Right lobe of liver (tissue), 6 donors: ENCODE measurements around the gene ZNF35. TPM values are rescaled to one million over a fixed set of nuclear protein-coding genes. Genes with fewer than 3 reads are reported as not detected.

Experiments used
- ATAC-seq, 4 donors: fragments of 200-7000 bp; cut with Tn5 transposase; one replicate each; pipeline ENCODE4 v1.9.1; 2020; ENCODE audit warnings: mild to moderate bottlenecking in 4 of 4, moderate library complexity in 4 of 4
- DNase-seq, 3 donors: peaks; one replicate each; pipeline ENCODE4 v3.0.0-alpha.2; 2020
- H3K27ac ChIP-seq, 3 donors: fragments of 200-600 bp; one replicate each; pipeline ENCODE4 v1.8.0; 2022
- H3K27me3 ChIP-seq, 2 donors: fragments of 200-600 bp; one replicate each; pipeline ENCODE4 v1.8.0; 2022
- H3K36me3 ChIP-seq, 4 donors: fragments of 200-600 bp; sonication (generic) in 1 of 4; one replicate each; pipeline versions ENCODE4 v1.5.1 to v1.8.0; 2017 to 2022; ENCODE audit warnings: control low read depth in 1 of 4
- H3K4me1 ChIP-seq, 4 donors: fragments of 200-600 bp; sonication (generic) in 1 of 4; one replicate each; pipeline versions ENCODE4 v1.5.1 to v1.8.0; 2017 to 2022; ENCODE audit warnings: control low read depth in 1 of 4
- H3K4me3 ChIP-seq, 3 donors: fragments of 200-600 bp; one replicate each; pipeline ENCODE4 v1.8.0; 2022
- H3K9me3 ChIP-seq, 4 donors: fragments of 200-600 bp; sonication (generic) in 1 of 4; one replicate each; pipeline versions ENCODE4 v1.5.1 to v1.8.0; 2017 to 2022; ENCODE audit warnings: control low read depth in 1 of 4
- CTCF ChIP-seq, 4 donors: fragments of 200-600 bp in 3 of 4; fragments of 450-650 bp in 1 of 4; IDR thresholded peaks; one replicate each; pipeline versions ENCODE4 v1.5.1 to v1.8.0; 2016 to 2022; ENCODE audit warnings: antibody characterized with exemption in 4 of 4, mild to moderate bottlenecking in 2 of 4
- POLR2A ChIP-seq: fragments of 450-650 bp; IDR thresholded peaks from one replicate; pipeline ENCODE4 v1.6.1; 2017; ENCODE audit warnings: antibody characterized with exemption, mild to moderate bottlenecking
- WGBS: methylation state at CpG from one replicate; pipeline ENCODE4 v1.1.6; 2018; ENCODE audit warnings: low coverage, low lambda C conversion rate; ENCODE audit not compliant: insufficient coverage; ENCODE audit errors: missing lambda C conversion rate; 5-methylcytosine and 5-hydroxymethylcytosine counted together
- intact Hi-C, 2 donors: fragments of 100-400 bp; cut with DNase I; formaldehyde crosslinking; loops; one replicate each; pipeline versions ENCODE4 v1.11.2 to v1.14.1; 2022
- total RNA-seq, 6 experiments: library from RNA; depleted of rRNA in 2 of 6; stranded (reverse); fragments of >200 nt in 2 of 6; fragmentation: NEBNext Ultra II Directional in 3 of 6; extraction: Animal tissue kit (Norgen Biotek cat#: 25700) in 3 of 6; gene quantifications; one replicate each; pipeline versions ENCODE4 v1.1.0 to v1.2.4, GENCODE V29; 2016 to 2023
- donor health status: DM: no; HTN: yes; CAD: no.
- donor health status: DM: no; HTN: no; CAD: no.
- donor health status: DM: no; HTN: no; CAD: no.
- donor health status: DM: no; HTN: yes; CAD: no.
- donor health status: DM: no; HTN: yes; CAD: no.

Gene ZNF35
- total RNA-seq, 6 experiments from 2014 or later = 1.6 to 3.0 (median 2.1) TPM

GRCh38 chr3:44687898-44688297 is 39.4 kb downstream of the ZNF35 start:
- no peak for TF ChIP-seq CTCF (IDR thresholded peaks at IDR 0.05)
- TF ChIP-seq POLR2A = no peak
- Histone ChIP-seq H3K36me3 (no peaks in the 10 kb centered on the region), H3K27me3 (no peaks in the 10 kb centered on the region), H3K9me3 (no peaks in the 10 kb centered on the region), H3K4me1 (no peaks in the 10 kb centered on the region), H3K27ac (no peak overlapping the region), H3K4me3 (no peak overlapping the region)
- WGBS = 22% methylated on average over 1 of the region's 1 CpG
- ATAC-seq = no peak
- DNase-seq = no peak
- intact Hi-C loops = no loop called here

Other genes starting within 250 kb of the ZNF35 start
- gene ZNF445, start 171.1 kb upstream of the ZNF35 start, total RNA-seq = 10 to 100 TPM in 1 of 6 experiments, 1 to 10 TPM in 5; 3.2 to 10.1 (median 8.9) TPM
- gene ZKSCAN7, start 93.5 kb upstream of the ZNF35 start, total RNA-seq = 1 to 10 TPM; 1.2 to 2.5 (median 1.4) TPM
- under 1 TPM; 0.06 to 0.82 (median 0.62) TPM for gene ZNF660, start 63.8 kb upstream of the ZNF35 start, total RNA-seq
- 1 to 10 TPM; 4.4 to 9.5 (median 6.9) TPM for gene ZNF197, start 23.7 kb upstream of the ZNF35 start, total RNA-seq
- 1 to 10 TPM in 4 of 6 experiments, under 1 TPM in 2; 0.50 to 1.7 (median 1.1) TPM for gene ZNF502, start 63.9 kb downstream of the ZNF35 start, total RNA-seq
- 1 to 10 TPM in 3 of 6 experiments, under 1 TPM in 3; 0.43 to 1.2 (median 0.87) TPM for gene ZNF501, start 80.9 kb downstream of the ZNF35 start, total RNA-seq
- gene KIAA1143, start 112.9 kb downstream of the ZNF35 start, total RNA-seq = 10 to 100 TPM in 1 of 6 experiments, 1 to 10 TPM in 5; 7.2 to 11.6 (median 8.5) TPM
- under 1 TPM; 0.09 to 0.51 (median 0.22) TPM for gene KIF15, start 113.1 kb downstream of the ZNF35 start, total RNA-seq
- 10 to 100 TPM in 2 of 6 experiments, 1 to 10 TPM in 4; 4.9 to 10.9 (median 8.4) TPM for gene TMEM42, start 213.2 kb downstream of the ZNF35 start, total RNA-seq
- not detected for gene TGM4, start 225.9 kb downstream of the ZNF35 start, total RNA-seq